ENCODE data around the gene EHMT2.

EHMT2 gene

GRCh38 chr6:31888276-31889258, 8.9 kb downstream of the EHMT2 start:
- Histone ChIP-seq H3K9ac (ENCODE audit: low read depth, low read length) (no peak overlapping the region), H3K4me1 (ENCODE audit: insufficient read depth, low read length) (no peaks in the 10 kb centered on the region), H3K36me3 (ENCODE audit: insufficient read depth, low read length) (peaks cover 31% of the 10 kb centered on the region), H3K9me3 (ENCODE audit: control insufficient read depth, insufficient read depth, low read length) (no peaks in the 10 kb centered on the region)

DNA sequence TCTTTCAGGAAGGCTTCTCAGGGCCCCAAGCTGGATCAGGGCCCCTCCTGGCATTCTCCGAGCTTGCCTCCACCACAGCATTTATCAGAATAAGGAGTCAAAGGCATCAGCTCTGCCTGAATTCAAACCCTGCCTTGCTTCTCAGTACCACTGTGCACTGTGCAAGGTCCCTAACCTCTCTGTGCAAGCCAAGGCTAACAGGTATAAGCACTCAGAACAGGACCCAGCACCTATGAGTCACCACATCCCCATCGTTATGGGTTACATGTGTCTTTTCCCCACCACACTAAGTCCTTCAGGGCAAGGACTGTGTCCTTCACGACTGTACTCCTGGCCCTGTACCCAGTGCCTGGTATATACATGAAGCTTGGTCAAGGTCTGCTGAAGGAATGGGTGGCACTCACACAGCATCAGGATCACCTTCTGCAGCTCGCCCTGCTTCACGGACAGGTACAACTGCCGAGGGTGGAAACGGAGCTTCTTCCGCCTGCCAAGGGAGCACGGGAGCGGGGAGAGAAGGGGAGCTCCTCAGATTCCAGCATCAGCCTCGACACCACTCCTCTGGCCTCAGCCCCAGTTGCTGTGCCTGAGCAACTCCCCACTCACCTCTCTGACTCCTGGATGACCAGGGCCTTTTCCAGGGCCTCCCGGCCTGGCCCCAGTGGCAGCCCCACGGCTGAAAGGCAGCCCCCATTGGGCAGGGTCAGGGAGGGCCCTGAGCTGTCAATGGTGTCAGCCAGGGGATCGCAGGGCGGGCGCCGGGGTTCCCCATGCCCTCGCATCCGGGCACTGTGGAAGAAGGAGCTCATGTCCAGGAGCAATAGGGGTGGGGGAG, 10.1 kb downstream of the EHMT2 start:
- peaks cover 26% of the 10 kb centered on the region for H3K36me3 ChIP-seq (ENCODE audit: insufficient read depth, low read length)
- H3K4me1 ChIP-seq (ENCODE audit: insufficient read depth, low read length), result no peaks in the 10 kb centered on the region
- no peaks in the 10 kb centered on the region for H3K9me3 ChIP-seq (ENCODE audit: control insufficient read depth, insufficient read depth, low read length)
- H3K9ac ChIP-seq (ENCODE audit: low read depth, low read length), result no peak overlapping the region

DNA sequence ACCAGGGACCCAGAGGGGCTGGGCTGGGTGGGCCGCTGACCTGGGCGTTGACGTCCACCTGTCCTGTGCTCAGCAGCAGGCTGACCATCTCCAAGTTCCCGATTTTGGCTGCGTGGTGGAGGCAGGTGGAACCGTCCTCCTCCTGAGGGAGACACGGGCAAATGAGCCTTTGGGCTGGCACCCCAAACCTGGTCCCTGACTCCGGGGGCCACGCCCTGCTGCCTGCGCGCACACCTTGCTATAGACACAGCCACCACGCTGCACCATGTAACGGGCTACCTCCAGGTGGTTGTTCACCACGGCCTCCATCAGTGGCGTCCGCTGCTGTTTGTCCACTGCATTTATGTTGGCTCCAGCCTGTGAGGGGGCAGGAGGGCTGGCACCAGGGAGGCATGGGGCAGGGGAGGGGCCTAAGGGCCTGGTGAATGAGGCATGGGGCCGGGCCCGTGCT, 10.9 kb downstream of the EHMT2 start:
- Histone ChIP-seq H3K4me1 (ENCODE audit: insufficient read depth, low read length) (no peaks in the 10 kb centered on the region), H3K9ac (ENCODE audit: low read depth, low read length) (no peak overlapping the region), H3K36me3 (ENCODE audit: insufficient read depth, low read length) (peaks cover 27% of the 10 kb centered on the region), H3K9me3 (ENCODE audit: control insufficient read depth, insufficient read depth, low read length) (no peaks in the 10 kb centered on the region)

GRCh38 chr6:31884528-31885035, 12.9 kb downstream of the EHMT2 start:
- Histone ChIP-seq H3K4me1 (ENCODE audit: insufficient read depth, low read length) (no peaks in the 10 kb centered on the region), H3K9ac (ENCODE audit: low read depth, low read length) (no peak overlapping the region), H3K36me3 (ENCODE audit: insufficient read depth, low read length) (peaks cover 25% of the 10 kb centered on the region), H3K9me3 (ENCODE audit: control insufficient read depth, insufficient read depth, low read length) (no peaks in the 10 kb centered on the region)

GRCh38 chr6:31883676-31884075, 13.8 kb downstream of the EHMT2 start:
- H3K9me3 ChIP-seq (ENCODE audit: control insufficient read depth, insufficient read depth, low read length), result no peaks in the 10 kb centered on the region
- H3K9ac ChIP-seq (ENCODE audit: low read depth, low read length), result no peak overlapping the region
- H3K36me3 ChIP-seq (ENCODE audit: insufficient read depth, low read length), result peaks cover 25% of the 10 kb centered on the region

DNA sequence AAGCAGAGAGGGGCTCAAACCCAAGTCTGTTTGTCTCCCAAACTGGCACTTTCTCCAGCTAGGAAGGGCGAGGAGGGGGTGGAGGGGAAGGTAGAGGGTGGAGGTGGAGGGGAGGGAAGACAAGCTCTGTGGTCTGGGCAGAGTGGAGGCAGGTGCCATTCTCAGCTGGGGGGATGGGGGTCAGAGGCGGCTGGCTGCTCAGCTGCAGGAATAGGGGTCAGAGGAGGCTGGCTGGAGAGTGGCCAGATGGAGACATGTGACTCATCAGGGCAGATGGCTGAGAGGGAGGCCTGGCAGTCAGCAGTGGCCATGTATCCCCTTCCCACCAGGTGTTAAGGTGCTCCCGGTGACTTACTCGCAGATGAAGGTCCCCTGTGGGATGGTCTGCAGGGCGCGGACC, 15.2 kb downstream of the EHMT2 start:
- H3K36me3 ChIP-seq (ENCODE audit: insufficient read depth, low read length), result peaks cover 17% of the 10 kb centered on the region
- H3K9ac ChIP-seq (ENCODE audit: low read depth, low read length), result no peak overlapping the region
- no peaks in the 10 kb centered on the region; the same call in 1 of the 2 replicates for H3K4me1 ChIP-seq (ENCODE audit: insufficient read depth, low read length)
- H3K9me3 ChIP-seq (ENCODE audit: control insufficient read depth, insufficient read depth, low read length), result no peaks in the 10 kb centered on the region

More at GRCh38 chr6:31883676-31884075, 13.8 kb downstream of the EHMT2 start:
- no peaks in the 10 kb centered on the region for H3K4me1 ChIP-seq (ENCODE audit: insufficient read depth, low read length)

- H3K9me3 ChIP-seq (ENCODE audit: control insufficient read depth, insufficient read depth, low read length), result no peaks in the 10 kb centered on the region
- peaks cover 8% of the 10 kb centered on the region for H3K36me3 ChIP-seq (ENCODE audit: insufficient read depth, low read length)
- no peaks in the 10 kb centered on the region; the same call in 1 of the 2 replicates for H3K4me1 ChIP-seq (ENCODE audit: insufficient read depth, low read length)
- H3K9ac ChIP-seq (ENCODE audit: low read depth, low read length), result no peak overlapping the region
Measured at GRCh38 chr6:31881136-31881859, 16.2 kb downstream of the EHMT2 start.

GRCh38 chr6:31880616-31881015, 16.9 kb downstream of the EHMT2 start:
- Histone ChIP-seq H3K36me3 (ENCODE audit: insufficient read depth, low read length) (peaks cover 8% of the 10 kb centered on the region), H3K4me1 (ENCODE audit: insufficient read depth, low read length) (no peaks in the 10 kb centered on the region; the same call in 1 of the 2 replicates), H3K9me3 (ENCODE audit: control insufficient read depth, insufficient read depth, low read length) (no peaks in the 10 kb centered on the region), H3K9ac (ENCODE audit: low read depth, low read length) (no peak overlapping the region)

DNA sequence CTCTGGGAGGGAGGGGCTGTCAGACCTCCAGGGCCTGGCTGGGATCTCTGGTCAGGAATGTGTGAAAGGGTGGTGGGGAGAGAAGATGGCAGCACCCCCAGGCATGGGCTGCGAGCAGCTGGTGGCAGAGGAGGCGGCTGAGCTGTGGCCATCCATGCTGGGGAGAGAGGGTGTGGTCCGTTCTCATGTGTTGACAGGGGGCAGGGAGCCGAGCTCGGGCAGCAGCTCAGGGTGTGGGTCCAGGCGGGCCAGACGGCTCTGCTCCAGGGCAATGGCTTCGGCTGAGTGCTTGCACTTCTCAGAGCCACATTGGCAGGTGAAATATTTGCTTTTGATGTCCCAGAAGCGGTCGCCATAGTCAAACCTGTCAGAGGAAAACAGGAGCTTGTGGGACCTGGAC, 17.6 kb downstream of the EHMT2 start:
- peaks cover 8% of the 10 kb centered on the region for H3K36me3 ChIP-seq (ENCODE audit: insufficient read depth, low read length)
- no peaks in the 10 kb centered on the region for H3K9me3 ChIP-seq (ENCODE audit: control insufficient read depth, insufficient read depth, low read length)
- H3K9ac ChIP-seq (ENCODE audit: low read depth, low read length), result no peak overlapping the region
- H3K4me1 ChIP-seq (ENCODE audit: insufficient read depth, low read length), result no peaks in the 10 kb centered on the region; the same call in 1 of the 2 replicates

DNA sequence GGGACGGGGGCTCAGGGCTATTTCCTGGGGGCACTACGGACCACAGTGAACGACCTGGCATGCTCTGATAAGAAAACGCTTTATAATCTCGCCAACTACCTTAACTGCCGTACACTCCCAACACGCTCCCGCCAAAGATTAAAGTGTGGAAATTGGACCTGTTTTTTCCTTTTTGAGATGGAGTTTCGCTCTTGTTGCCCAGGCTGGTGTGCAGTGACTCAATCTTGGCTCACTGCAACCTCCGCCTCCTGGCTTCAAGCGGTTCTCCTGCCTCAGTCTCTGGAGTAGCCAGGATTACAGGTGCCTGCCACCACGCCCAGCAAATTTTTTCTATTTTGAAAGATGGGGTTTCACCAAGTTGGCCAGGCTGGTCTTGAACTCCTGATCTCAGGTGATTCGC, 18.4 kb downstream of the EHMT2 start:
- Histone ChIP-seq H3K9ac (ENCODE audit: low read depth, low read length) (no peak overlapping the region), H3K36me3 (ENCODE audit: insufficient read depth, low read length) (peaks cover 5% of the 10 kb centered on the region)

GRCh38 chr6:31878726-31879125, 18.8 kb downstream of the EHMT2 start, which contains the start of gene SLC44A4:
Gene SLC44A4 (minus strand): TSS chr6:31878997. CDS start chr6:31878980, 17 bp downstream.
- Histone ChIP-seq H3K36me3 (ENCODE audit: insufficient read depth, low read length) (peaks cover 5% of the 10 kb centered on the region), H3K9ac (ENCODE audit: low read depth, low read length) (peak within 1 kb of the TSS; percentile 35; the same call in 1 of the 2 replicates), H3K4me1 (ENCODE audit: insufficient read depth, low read length) (no peaks in the 10 kb centered on the region; the same call in 1 of the 2 replicates), H3K9me3 (ENCODE audit: control insufficient read depth, insufficient read depth, low read length) (no peaks in the 10 kb centered on the region)

More for the DNA sequence above, 18.4 kb downstream of the EHMT2 start:
- no peaks in the 10 kb centered on the region for H3K9me3 ChIP-seq (ENCODE audit: control insufficient read depth, insufficient read depth, low read length)
- no peaks in the 10 kb centered on the region; the same call in 1 of the 2 replicates for H3K4me1 ChIP-seq (ENCODE audit: insufficient read depth, low read length)

GRCh38 chr6:31878222-31878621, 19.3 kb downstream of the EHMT2 start:
- no peak overlapping the region; the same call in 1 of the 2 replicates for H3K9ac ChIP-seq (ENCODE audit: low read depth, low read length)
- no peaks in the 10 kb centered on the region; the same call in 1 of the 2 replicates for H3K4me1 ChIP-seq (ENCODE audit: insufficient read depth, low read length)
- no peaks in the 10 kb centered on the region for H3K9me3 ChIP-seq (ENCODE audit: control insufficient read depth, insufficient read depth, low read length)
- H3K36me3 ChIP-seq (ENCODE audit: insufficient read depth, low read length), result peaks cover 5% of the 10 kb centered on the region

GRCh38 chr6:31877651-31878161, 19.8 kb downstream of the EHMT2 start:
- Histone ChIP-seq H3K4me1 (ENCODE audit: insufficient read depth, low read length) (no peaks in the 10 kb centered on the region; the same call in 1 of the 2 replicates), H3K9ac (ENCODE audit: low read depth, low read length) (no peak overlapping the region), H3K36me3 (ENCODE audit: insufficient read depth, low read length) (peaks cover 5% of the 10 kb centered on the region; the same call in 1 of the 2 replicates), H3K9me3 (ENCODE audit: control insufficient read depth, insufficient read depth, low read length) (no peaks in the 10 kb centered on the region)
